Right ventricle myocardium inferior (tissue), 1 donor: Measurements from ENCODE around the gene PNKD. TPM values are rescaled to one million over a fixed set of nuclear protein-coding genes. Genes with fewer than 3 reads are reported as not detected.

Experiments used
- ATAC-seq: fragments of 200-7000 bp; cut with Tn5 transposase; one replicate; pipeline ENCODE4 v1.9.1; 2020; ENCODE audit warnings: mild to moderate bottlenecking, moderate library complexity
- DNase-seq: peaks from one replicate; pipeline ENCODE4 v3.0.0; 2021; ENCODE audit errors: missing footprints
- intact Hi-C: fragments of 100-400 bp; cut with DNase I; formaldehyde crosslinking; loops from one replicate; pipeline ENCODE4 v1.11.0; 2022
- microRNA-seq: library from miRNA; unstranded; fragments of <30 nt; microRNA quantifications from one replicate; pipeline ENCODE4 v1.2.0, GENCODE V29; 2020
- total RNA-seq: library from RNA; stranded (reverse); fragmentation: NEBNext Ultra II Directional; extraction: Animal tissue kit (Norgen Biotek cat#: 25700); gene quantifications from one replicate; pipeline ENCODE4 v1.2.1, GENCODE V29; 2021
- donor health status: DM: no; HTN: yes; CAD: no; lungs with severe emphysema.

Gene PNKD
- total RNA-seq, 1 donor from 2014 or later = 67.0 TPM

- intact Hi-C loops = loop anchor here (5.0 kb wide), 1 partner anchor 123 kb away; the partner anchor contains the start of genes AAMP and PNKD
- DNase-seq = no peak
- no peak for ATAC-seq
These were observed 125.1 kb downstream of the PNKD start for GRCh38 chr2:218395456-218395825.

- DNase-seq = peak; percentile 95
- peak; percentile 66 for ATAC-seq
- intact Hi-C loops = loop anchor here (2.0 to 5.0 kb wide), 2 partner anchors 105 to 124 kb away; partner anchors contain the start of genes AAMP and PNKD
These were observed 125.7 kb downstream of the PNKD start for GRCh38 chr2:218395826-218396687.

Small RNA genes within 50 kb of the gene (microRNA-seq; reads per million reads assigned to microRNA genes)
- gene MIR6513 (2.9 reads per million), gene MIR6810 (not detected)

Other genes with a start within 250 kb of the PNKD start
- gene RUFY4, start 201.3 kb upstream of the PNKD start, total RNA-seq = not detected
- gene CXCR2, start 144.5 kb upstream of the PNKD start, total RNA-seq = 1.5 TPM
- gene CXCR1, start 103.6 kb upstream of the PNKD start, total RNA-seq = 1.1 TPM
- gene ARPC2, start 53.3 kb upstream of the PNKD start, total RNA-seq = 142 TPM
- gene GPBAR1, start 9.5 kb upstream of the PNKD start, total RNA-seq = 2.0 TPM
- 50.6 TPM for gene AAMP, start 382 bp upstream of the PNKD start, total RNA-seq
- 138 TPM for gene TMBIM1, start 22.0 kb downstream of the PNKD start, total RNA-seq
- not detected for gene CATIP, start 86.3 kb downstream of the PNKD start, total RNA-seq
- gene SLC11A1, start 111.8 kb downstream of the PNKD start, total RNA-seq = 5.4 TPM
- gene CTDSP1, start 129.3 kb downstream of the PNKD start, total RNA-seq = 101 TPM
- gene VIL1, start 148.6 kb downstream of the PNKD start, total RNA-seq = not detected